Neural crest cell (in vitro differentiated cells): ENCODE data around the gene NAIF1. TPM values are rescaled to one million over a fixed set of nuclear protein-coding genes. Genes with fewer than 3 reads are reported as not detected.
A peak's percentile ranks its signal among the peaks of the same experiment; 100 is the strongest.

ENCODE experiments used
- DNase-seq: peaks from one replicate; pipeline ENCODE4 v3.0.0; 2021; ENCODE audit warnings: low read depth, mixed read lengths, low spot score
- H3K27ac Mint-ChIP-seq: one replicate; pipeline ENCODE4 v1.8.0; 2021; ENCODE audit warnings: mild to moderate bottlenecking, mixed read lengths; ENCODE audit not compliant: unreplicated experiment
- H3K27me3 Mint-ChIP-seq: 2 replicates; pipeline ENCODE4 v1.8.0; 2021; ENCODE audit warnings: low read depth, mild to moderate bottlenecking, mixed read lengths
- H3K36me3 Mint-ChIP-seq: 2 replicates; pipeline ENCODE4 v1.8.0; 2021; ENCODE audit warnings: low read depth, mild to moderate bottlenecking, mixed read lengths
- H3K4me1 Mint-ChIP-seq: 2 replicates; pipeline ENCODE4 v1.8.0; 2021; ENCODE audit warnings: mixed read lengths
- H3K4me3 Mint-ChIP-seq: one replicate; pipeline ENCODE4 v1.8.0; 2021; ENCODE audit warnings: mild to moderate bottlenecking, mixed read lengths
- H3K9me3 Mint-ChIP-seq: 2 replicates; pipeline ENCODE4 v1.8.0; 2021; ENCODE audit warnings: mixed read lengths
- CTCF ChIP-seq: fragments of 200-600 bp; sonication (generic); conservative IDR thresholded peaks from 2 replicates; pipeline ENCODE4 v1.5.0; 2021; ENCODE audit warnings: antibody characterized with exemption, mild to moderate bottlenecking
- total RNA-seq: library from RNA; stranded (reverse); gene quantifications from 2 replicates; pipeline ENCODE4 v1.2.1, GENCODE V29; 2021

NAIF1 gene
- total RNA-seq, 1 donor from 2014 or later: 11.8 TPM

DNA sequence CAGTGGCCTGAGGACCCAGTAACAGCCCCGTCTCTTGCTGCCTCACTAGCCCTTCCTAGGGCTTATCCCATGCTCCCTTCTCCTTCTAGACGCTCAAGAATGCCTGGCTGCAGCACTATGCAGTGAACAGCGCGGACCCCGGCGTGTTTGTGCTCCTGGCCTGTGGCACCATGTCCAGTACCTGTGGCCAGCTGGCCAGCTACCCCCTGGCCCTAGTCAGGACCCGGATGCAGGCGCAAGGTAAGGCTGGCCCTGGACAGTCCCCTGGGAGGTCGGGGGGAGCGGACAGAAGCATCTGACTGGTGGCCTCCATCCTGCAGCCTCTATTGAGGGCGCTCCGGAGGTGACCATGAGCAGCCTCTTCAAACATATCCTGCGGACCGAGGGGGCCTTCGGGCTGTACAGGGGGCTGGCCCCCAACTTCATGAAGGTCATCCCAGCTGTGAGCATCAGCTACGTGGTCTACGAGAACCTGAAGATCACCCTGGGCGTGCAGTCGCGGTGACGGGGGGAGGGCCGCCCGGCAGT lies 39.9 kb upstream of the NAIF1 start:
- no peaks in the 10 kb centered on the region for H3K36me3 Mint-ChIP-seq

GRCh38 chr9:128106181-128106939 lies 39.2 kb upstream of the NAIF1 start:
- no peaks in the 10 kb centered on the region for H3K36me3 Mint-ChIP-seq
- H3K27ac Mint-ChIP-seq: peak overlapping the region; percentile 75
- no peak for DNase-seq

More for the DNA sequence above, 39.9 kb upstream of the NAIF1 start:
- peak overlapping the region; percentile 19 for H3K27ac Mint-ChIP-seq
- no peaks in the 10 kb centered on the region for H3K9me3 Mint-ChIP-seq
- no peak overlapping the region for H3K4me3 Mint-ChIP-seq
- no peak for DNase-seq
- no peak for TF ChIP-seq CTCF
- no peaks in the 10 kb centered on the region for H3K27me3 Mint-ChIP-seq
- peaks cover 3% of the 10 kb centered on the region for H3K4me1 Mint-ChIP-seq

GRCh38 chr9:128105538-128106175 lies 38.5 kb upstream of the NAIF1 start:
- H3K4me3 Mint-ChIP-seq: no peak overlapping the region
- TF ChIP-seq CTCF: no peak
- no peak overlapping the region for H3K27ac Mint-ChIP-seq
- H3K4me1 Mint-ChIP-seq: peaks cover 3% of the 10 kb centered on the region
- no peaks in the 10 kb centered on the region for H3K9me3 Mint-ChIP-seq
- no peak for DNase-seq
- no peaks in the 10 kb centered on the region for H3K36me3 Mint-ChIP-seq
- H3K27me3 Mint-ChIP-seq: no peaks in the 10 kb centered on the region

More at GRCh38 chr9:128106181-128106939, 39.2 kb upstream of the NAIF1 start:
- Mint-ChIP-seq H3K4me3 (no peak overlapping the region), H3K9me3 (no peaks in the 10 kb centered on the region), H3K27me3 (no peaks in the 10 kb centered on the region), H3K4me1 (peaks cover 3% of the 10 kb centered on the region)
- TF ChIP-seq CTCF: no peak

DNA sequence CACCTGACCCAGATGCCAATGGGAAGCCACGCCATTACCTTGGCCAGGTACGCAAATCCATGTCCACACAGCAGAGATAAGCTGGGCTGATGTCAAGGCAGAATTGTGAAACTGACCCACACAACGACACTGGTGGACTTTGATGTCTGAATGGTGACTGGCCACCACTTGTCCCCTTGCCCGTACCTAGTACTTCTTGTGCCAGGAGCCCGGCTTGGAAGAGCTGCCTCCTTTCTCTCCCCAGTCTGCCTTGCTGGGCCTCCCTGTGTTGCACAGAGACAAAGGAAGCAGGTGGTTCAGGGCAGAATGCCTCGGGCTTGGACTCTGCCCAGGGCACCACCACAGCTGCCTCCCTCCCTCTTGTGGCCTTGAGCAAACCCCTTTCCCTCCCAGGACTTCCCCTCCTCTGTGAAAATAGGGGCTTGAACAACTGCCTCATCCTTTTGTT lies 37.1 kb upstream of the NAIF1 start:
- Mint-ChIP-seq H3K27me3 (no peaks in the 10 kb centered on the region), H3K36me3 (no peaks in the 10 kb centered on the region), H3K4me3 (no peak overlapping the region), H3K4me1 (peaks cover 17% of the 10 kb centered on the region), H3K27ac (no peak overlapping the region), H3K9me3 (no peaks in the 10 kb centered on the region)
- TF ChIP-seq CTCF: no peak
- no peak for DNase-seq

DNA sequence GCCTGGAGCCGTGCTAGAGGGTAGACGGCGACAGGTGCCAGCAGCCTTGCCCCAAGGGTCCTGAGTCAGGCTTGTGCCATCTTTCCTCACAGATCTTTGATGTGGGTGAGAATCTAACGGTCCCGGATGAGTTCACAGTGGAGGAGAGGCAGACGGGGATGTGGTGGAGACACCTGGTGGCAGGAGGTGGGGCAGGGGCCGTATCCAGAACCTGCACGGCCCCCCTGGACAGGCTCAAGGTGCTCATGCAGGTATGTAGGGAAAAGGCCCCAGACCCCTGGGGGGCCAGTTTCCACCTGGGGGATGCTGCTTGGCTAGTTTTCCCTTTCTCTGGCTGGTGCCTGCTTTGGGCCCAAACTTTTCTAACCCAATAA lies 36.5 kb upstream of the NAIF1 start:
- no peak overlapping the region for H3K4me3 Mint-ChIP-seq
- no peak for DNase-seq
- no peaks in the 10 kb centered on the region for H3K36me3 Mint-ChIP-seq
- H3K9me3 Mint-ChIP-seq: no peaks in the 10 kb centered on the region
- no peak overlapping the region for H3K27ac Mint-ChIP-seq
- no peaks in the 10 kb centered on the region for H3K27me3 Mint-ChIP-seq
- peaks cover 19% of the 10 kb centered on the region for H3K4me1 Mint-ChIP-seq
- TF ChIP-seq CTCF: peak; percentile 47
